Superior temporal gyrus (tissue), 1 donor: Measurements from ENCODE around the gene GLYATL3.

Experiments used
- DNase-seq: peaks from one replicate; pipeline ENCODE4 v3.0.0-alpha.2; 2016; ENCODE audit errors: extremely low spot score

GLYATL3 gene

GRCh38 chr6:49548613-49549304 lies 49.0 kb downstream of the GLYATL3 start:
- DNase-seq = no peak

GRCh38 chr6:49549691-49550491 lies 50.2 kb downstream of the GLYATL3 start:
- no peak for DNase-seq

- no peak for DNase-seq
Observed at GRCh38 chr6:49550492-49551077, 50.9 kb downstream of the GLYATL3 start, which contains the start of gene C6orf141. TSS of gene C6orf141 (plus strand) at chr6:49550668. CDS start at chr6:49550793, 125 bp downstream.

GRCh38 chr6:49551078-49551865 lies 51.5 kb downstream of the GLYATL3 start:
- DNase-seq = no peak

GRCh38 chr6:49551866-49552129 lies 52.1 kb downstream of the GLYATL3 start:
- DNase-seq = no peak

GRCh38 chr6:49552596-49552995 lies 52.9 kb downstream of the GLYATL3 start:
- no peak for DNase-seq

GRCh38 chr6:49553384-49553783 lies 53.7 kb downstream of the GLYATL3 start:
- no peak for DNase-seq

GRCh38 chr6:49555951-49556350 lies 56.2 kb downstream of the GLYATL3 start:
- no peak for DNase-seq

- no peak for DNase-seq
Observed at GRCh38 chr6:49556429-49556837, 56.7 kb downstream of the GLYATL3 start.

- no peak for DNase-seq
Observed at GRCh38 chr6:49557177-49557576, 57.5 kb downstream of the GLYATL3 start.

- no peak for DNase-seq
Observed at GRCh38 chr6:49558238-49558637, 58.5 kb downstream of the GLYATL3 start.

- no peak for DNase-seq
Observed at GRCh38 chr6:49563006-49563886, 63.5 kb downstream of the GLYATL3 start.

- DNase-seq = no peak
Observed at GRCh38 chr6:49564552-49564951, 64.8 kb downstream of the GLYATL3 start.

GRCh38 chr6:49565261-49565660 lies 65.5 kb downstream of the GLYATL3 start:
- no peak for DNase-seq

- DNase-seq = no peak
Observed at GRCh38 chr6:49565855-49566254, 66.1 kb downstream of the GLYATL3 start.

- no peak for DNase-seq
Observed at GRCh38 chr6:49570474-49571079, 70.9 kb downstream of the GLYATL3 start.

- DNase-seq = no peak
Observed at GRCh38 chr6:49576618-49577017, 76.9 kb downstream of the GLYATL3 start.
